GM12875 (cell line): Measurements from ENCODE around the gene APLF.

Source experiments
- H3K4me3 ChIP-seq: one replicate; pipeline ENCODE4 v1.5.1; 2011; ENCODE audit warnings: low read depth, low read length, control low read depth
- TF ChIP-seq, protein P1 (sequence below): IDR thresholded peaks from 2 replicates; pipeline ENCODE4 v1.5.1; 2011; ENCODE audit warnings: low read depth, mild to moderate bottlenecking, control low read depth, inconsistent platforms, low read length, moderate library complexity, borderline replicate concordance; ENCODE audit not compliant: insufficient read depth

Gene APLF

DNA sequence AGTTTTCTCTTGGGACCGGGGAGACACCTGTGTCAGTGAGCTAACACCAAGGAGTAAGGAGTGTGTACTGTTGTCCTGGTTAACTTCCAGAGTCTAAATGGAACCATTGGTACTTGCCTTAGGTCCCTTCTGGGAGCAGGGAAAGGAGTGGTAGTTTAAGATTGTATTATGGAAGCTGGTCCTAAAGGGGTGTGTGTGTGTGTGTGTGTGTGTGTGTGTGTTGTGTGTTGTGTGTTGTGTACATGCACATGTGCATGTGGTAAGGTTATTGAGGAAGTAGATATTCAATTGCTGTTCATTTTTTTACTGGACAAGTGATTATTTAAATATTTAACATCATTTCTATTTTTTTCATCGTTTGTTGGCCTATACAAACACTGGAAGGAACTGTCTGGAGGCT is 1.4 kb downstream of the APLF start:
- H3K4me3 ChIP-seq: no peak overlapping the region
- TF ChIP-seq, protein P1, sequence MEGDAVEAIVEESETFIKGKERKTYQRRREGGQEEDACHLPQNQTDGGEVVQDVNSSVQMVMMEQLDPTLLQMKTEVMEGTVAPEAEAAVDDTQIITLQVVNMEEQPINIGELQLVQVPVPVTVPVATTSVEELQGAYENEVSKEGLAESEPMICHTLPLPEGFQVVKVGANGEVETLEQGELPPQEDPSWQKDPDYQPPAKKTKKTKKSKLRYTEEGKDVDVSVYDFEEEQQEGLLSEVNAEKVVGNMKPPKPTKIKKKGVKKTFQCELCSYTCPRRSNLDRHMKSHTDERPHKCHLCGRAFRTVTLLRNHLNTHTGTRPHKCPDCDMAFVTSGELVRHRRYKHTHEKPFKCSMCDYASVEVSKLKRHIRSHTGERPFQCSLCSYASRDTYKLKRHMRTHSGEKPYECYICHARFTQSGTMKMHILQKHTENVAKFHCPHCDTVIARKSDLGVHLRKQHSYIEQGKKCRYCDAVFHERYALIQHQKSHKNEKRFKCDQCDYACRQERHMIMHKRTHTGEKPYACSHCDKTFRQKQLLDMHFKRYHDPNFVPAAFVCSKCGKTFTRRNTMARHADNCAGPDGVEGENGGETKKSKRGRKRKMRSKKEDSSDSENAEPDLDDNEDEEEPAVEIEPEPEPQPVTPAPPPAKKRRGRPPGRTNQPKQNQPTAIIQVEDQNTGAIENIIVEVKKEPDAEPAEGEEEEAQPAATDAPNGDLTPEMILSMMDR: no peak

DNA sequence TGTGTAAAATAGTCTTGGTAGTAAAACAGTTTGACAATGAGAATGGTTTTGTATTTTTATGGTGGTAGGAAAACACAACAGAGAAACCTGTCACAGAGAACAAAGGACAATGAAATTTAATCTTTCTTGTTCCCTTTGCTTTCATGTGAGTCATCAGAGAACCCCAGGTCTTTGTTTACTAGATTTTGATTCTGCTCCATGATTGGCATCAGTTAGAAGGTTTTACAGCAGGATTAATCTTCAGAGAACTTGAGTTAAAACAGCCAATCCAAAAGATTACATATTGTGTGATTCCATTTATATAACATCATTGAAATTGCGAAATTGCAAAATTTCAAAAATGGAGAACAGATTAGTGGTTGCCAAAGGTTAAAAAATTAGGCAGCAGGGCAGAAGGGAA is 2.5 kb downstream of the APLF start:
- TF ChIP-seq, protein P1: no peak

DNA sequence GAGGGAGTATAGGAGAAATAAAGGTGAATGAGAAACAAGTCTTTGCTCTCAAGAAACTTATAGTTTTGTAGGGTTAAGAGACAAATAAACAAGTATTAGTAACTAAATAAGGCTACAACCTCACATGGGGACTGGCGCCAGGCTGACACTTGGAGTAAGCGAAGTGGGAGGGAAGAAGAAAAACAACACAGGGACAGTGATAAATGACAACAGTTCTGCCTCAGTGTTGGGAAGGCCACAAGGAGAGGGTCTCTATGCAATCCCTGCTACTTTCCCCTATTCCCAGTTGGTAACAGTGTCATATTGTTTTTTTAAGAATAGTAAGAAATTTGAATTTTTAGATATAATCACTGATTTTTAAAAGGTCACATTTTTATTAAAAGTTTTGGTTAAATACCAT is 4.0 kb downstream of the APLF start:
- TF ChIP-seq, protein P1: no peak
- no peak overlapping the region for H3K4me3 ChIP-seq

More for the DNA sequence above, 2.5 kb downstream of the APLF start:
- no peak overlapping the region for H3K4me3 ChIP-seq

DNA sequence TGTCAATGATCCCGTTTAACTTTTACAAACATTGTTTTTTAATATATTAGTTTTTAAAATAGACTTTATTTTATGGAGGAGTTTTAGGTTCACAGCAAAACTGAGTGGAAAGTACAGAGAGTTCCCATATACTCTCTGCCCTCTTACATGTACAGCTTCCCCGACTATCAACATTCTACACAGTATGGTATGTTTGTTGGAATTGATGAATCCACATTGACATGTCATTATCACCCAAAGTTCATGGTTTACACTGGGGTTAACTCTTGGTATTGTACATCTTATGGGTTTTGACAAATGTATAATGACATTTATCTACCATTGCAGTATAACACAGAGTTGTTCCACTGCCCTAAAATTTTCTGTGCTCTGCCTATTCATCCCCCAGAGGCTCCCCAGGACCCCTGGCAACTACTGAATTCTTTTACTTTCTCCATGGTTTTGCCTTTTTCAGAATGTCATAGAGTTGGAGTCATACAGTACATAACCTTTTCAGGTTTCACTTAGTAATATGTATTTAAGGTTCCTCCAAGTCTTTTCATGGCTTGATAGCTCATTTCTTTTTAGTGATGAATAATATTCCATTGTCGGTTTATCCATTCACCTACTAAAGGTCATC is 5.5 kb downstream of the APLF start:
- H3K4me3 ChIP-seq: no peak overlapping the region
- TF ChIP-seq, protein P1: no peak

DNA sequence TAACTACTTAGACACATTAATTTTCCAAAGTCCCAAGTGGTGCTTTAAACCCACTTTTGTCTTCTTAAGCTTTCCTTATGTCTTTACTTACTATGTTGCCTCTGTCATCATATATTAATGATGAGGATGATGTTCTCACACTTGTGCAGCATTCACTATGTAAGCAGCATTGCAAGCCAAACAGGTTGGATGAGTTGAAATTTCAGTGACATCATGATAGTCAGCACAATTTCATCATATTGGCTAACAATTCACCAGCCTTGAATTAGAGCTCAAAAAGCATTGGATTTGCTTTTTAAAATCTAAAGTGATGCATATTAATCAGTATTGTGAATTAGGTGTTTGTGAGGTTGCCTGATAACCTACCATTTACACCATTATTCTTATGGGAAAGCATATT is 7.7 kb downstream of the APLF start:
- H3K4me3 ChIP-seq: no peak overlapping the region
- TF ChIP-seq, protein P1: no peak

DNA sequence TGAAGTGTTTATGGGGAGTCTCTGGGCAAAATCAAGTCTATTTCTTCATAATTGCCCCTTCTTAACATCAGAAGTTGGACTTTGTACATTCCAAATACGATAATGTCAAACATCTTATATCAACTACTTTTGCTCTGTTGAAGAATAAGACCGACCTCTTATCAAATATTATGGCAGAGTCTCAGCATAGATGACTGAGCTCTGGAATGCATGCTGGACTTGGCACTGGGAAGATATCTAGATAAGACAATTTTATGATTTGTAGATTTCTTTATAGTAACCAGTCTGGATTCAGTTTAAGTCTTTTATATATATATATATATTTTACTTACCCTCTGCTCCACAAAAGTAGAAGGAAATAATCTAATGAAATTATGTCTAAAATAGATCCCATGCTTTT is 8.2 kb downstream of the APLF start:
- H3K4me3 ChIP-seq: no peak overlapping the region
- TF ChIP-seq, protein P1: no peak

DNA sequence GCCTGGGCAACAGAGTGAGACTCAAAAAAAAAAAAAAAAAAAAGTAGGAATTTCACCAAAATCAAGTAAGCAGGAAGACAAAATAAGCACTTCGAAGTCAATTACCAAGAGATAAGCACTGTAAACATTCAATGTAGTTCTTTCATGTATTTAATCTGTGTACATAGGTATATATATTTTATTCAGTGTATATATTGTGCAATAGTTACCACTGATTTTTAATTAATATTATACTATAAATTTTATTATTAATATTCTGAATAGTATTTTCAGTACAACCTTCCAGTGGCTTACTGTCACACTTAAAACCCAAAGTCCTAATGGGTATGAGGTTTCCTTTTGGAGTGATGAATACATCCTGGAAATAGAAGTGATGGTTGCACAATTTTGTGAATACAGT is 9.1 kb downstream of the APLF start:
- TF ChIP-seq, protein P1: no peak
- no peak overlapping the region for H3K4me3 ChIP-seq
